Measurements from ENCODE around the gene TMEM81.
A peak's percentile ranks its signal among the peaks of the same experiment; 100 is the strongest.

TMEM81 gene

GRCh38 chr1:205084360-205084759 is at the start of gene TMEM81:
TMEM81 (minus strand) TSS chr1:205084460; CDS start chr1:205084320, 140 bp downstream.
- no peak for DNase-seq (ENCODE audit: low read depth in 2 of 2)

- DNase-seq (ENCODE audit: low read depth in 2 of 2) = no peak
Measured at GRCh38 chr1:205133287-205133686, 49.0 kb upstream of the TMEM81 start.

GRCh38 chr1:205129447-205130029 is 45.3 kb upstream of the TMEM81 start:
- no peak for DNase-seq (ENCODE audit: low read depth in 2 of 2)

GRCh38 chr1:205128050-205128449 is 43.8 kb upstream of the TMEM81 start:
- no peak for DNase-seq (ENCODE audit: low read depth in 2 of 2)

- DNase-seq (ENCODE audit: low read depth in 2 of 2) = no peak
Measured at GRCh38 chr1:205127646-205128045, 43.4 kb upstream of the TMEM81 start.

- no peak for DNase-seq (ENCODE audit: low read depth in 2 of 2)
Measured at GRCh38 chr1:205124726-205125125, 40.5 kb upstream of the TMEM81 start.

GRCh38 chr1:205122489-205122882 is 38.2 kb upstream of the TMEM81 start:
- DNase-seq (ENCODE audit: low read depth in 2 of 2) = no peak

- peak; percentile 88 to 90 for DNase-seq (ENCODE audit: low read depth in 2 of 2)
Measured at GRCh38 chr1:205121660-205122488, 37.6 kb upstream of the TMEM81 start, which contains the start of gene RBBP5. RBBP5 (minus strand) TSS chr1:205121978; CDS start chr1:205121873, 105 bp downstream.

GRCh38 chr1:205118752-205119151 is 34.5 kb upstream of the TMEM81 start:
- no peak for DNase-seq (ENCODE audit: low read depth in 2 of 2)

- no peak for DNase-seq (ENCODE audit: low read depth in 2 of 2)
Measured at GRCh38 chr1:205111354-205111753, 27.1 kb upstream of the TMEM81 start.

- no peak for DNase-seq (ENCODE audit: low read depth in 2 of 2)
Measured at GRCh38 chr1:205109711-205110110, 25.5 kb upstream of the TMEM81 start.

- DNase-seq (ENCODE audit: low read depth in 2 of 2) = no peak
Measured at GRCh38 chr1:205109269-205109668, 25.0 kb upstream of the TMEM81 start.

GRCh38 chr1:205108464-205108863 is 24.2 kb upstream of the TMEM81 start:
- DNase-seq (ENCODE audit: low read depth in 2 of 2) = no peak

- DNase-seq (ENCODE audit: low read depth in 2 of 2) = no peak
Measured at GRCh38 chr1:205107327-205107726, 23.1 kb upstream of the TMEM81 start.

- no peak for DNase-seq (ENCODE audit: low read depth in 2 of 2)
Measured at GRCh38 chr1:205102404-205102803, 18.1 kb upstream of the TMEM81 start.

GRCh38 chr1:205098242-205098641 is 14.0 kb upstream of the TMEM81 start:
- DNase-seq (ENCODE audit: low read depth in 2 of 2) = no peak

- no peak for DNase-seq (ENCODE audit: low read depth in 2 of 2)
Measured at GRCh38 chr1:205095422-205095821, 11.2 kb upstream of the TMEM81 start.

GRCh38 chr1:205091043-205091740 is 6.9 kb upstream of the TMEM81 start:
- DNase-seq (ENCODE audit: low read depth in 2 of 2) = no peak

- no peak for DNase-seq (ENCODE audit: low read depth in 2 of 2)
Measured at GRCh38 chr1:205088341-205088740, 4.1 kb upstream of the TMEM81 start.

GRCh38 chr1:205082431-205082830 is 1.8 kb downstream of the TMEM81 start:
- no peak for DNase-seq (ENCODE audit: low read depth in 2 of 2)

GRCh38 chr1:205077934-205078311 is 6.3 kb downstream of the TMEM81 start:
- no peak for DNase-seq (ENCODE audit: low read depth in 2 of 2)

- no peak for DNase-seq (ENCODE audit: low read depth in 2 of 2)
Measured at GRCh38 chr1:205077158-205077933, 6.9 kb downstream of the TMEM81 start.
